Myocyte (in vitro differentiated cells): Measurements from ENCODE around the gene ZNF41. TPM values are rescaled to one million over a fixed set of nuclear protein-coding genes. Genes with fewer than 3 reads are reported as not detected.
"Not testable (repeated sequence)": the region's sequence is repeated elsewhere in the genome, so short reads cannot be mapped to it uniquely, and the experiment has no call there.

Source experiments
- DNase-seq: peaks from one replicate; pipeline ENCODE4 v3.0.0-alpha.2; 2012; ENCODE audit warnings: low read depth
- polyA plus RNA-seq: library from polyadenylated mRNA; unstranded; fragments of >200 nt; gene quantifications from one replicate; pipeline ENCODE4 v1.2.1, GENCODE V29; 2012; ENCODE audit warnings: missing spikeins
- total RNA-seq: library from RNA; depleted of rRNA; stranded (reverse); fragments of >200 nt; gene quantifications from 2 replicates; pipeline ENCODE4 v1.2.3, GENCODE V29; 2014

Gene ZNF41
- total RNA-seq = 11.0 and 13.9 TPM in 2 replicates
- polyA plus RNA-seq = 3.7 TPM

- peak; percentile 85 for DNase-seq
Observed at GRCh38 chrX:47482512-47483305, at the start of gene ZNF41. Gene ZNF41 (minus strand): TSS chrX:47483222. CDS start chrX:47467481, 15,741 bp downstream.

- no peak for DNase-seq
Observed at GRCh38 chrX:47530049-47530448, 47.0 kb upstream of the ZNF41 start.

- no peak for DNase-seq
Observed at GRCh38 chrX:47529548-47529947, 46.5 kb upstream of the ZNF41 start.

DNA sequence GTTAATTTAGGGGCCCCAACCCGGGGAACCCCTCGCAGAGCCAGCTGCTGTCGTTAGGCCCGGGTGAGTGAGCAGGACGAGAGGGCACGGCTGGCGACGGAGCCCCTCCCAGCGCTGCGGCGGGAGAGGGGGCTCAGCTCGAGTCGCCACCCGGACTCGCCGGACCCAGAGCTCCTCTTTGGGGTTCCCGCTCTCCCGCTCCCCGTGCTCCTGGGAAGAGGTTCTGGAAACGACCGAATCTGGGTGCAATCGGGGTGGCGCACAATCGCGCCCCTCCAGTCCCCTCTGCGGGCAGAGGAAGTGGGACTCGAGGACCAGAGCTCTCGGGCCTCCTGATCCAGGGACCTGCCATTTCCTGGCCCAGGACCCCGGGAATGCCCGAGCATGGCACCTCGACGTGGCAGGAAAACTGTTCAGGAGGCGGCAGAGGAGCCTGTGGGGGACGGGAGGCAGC lies 40.7 kb upstream of the ZNF41 start:
- DNase-seq = no peak

DNA sequence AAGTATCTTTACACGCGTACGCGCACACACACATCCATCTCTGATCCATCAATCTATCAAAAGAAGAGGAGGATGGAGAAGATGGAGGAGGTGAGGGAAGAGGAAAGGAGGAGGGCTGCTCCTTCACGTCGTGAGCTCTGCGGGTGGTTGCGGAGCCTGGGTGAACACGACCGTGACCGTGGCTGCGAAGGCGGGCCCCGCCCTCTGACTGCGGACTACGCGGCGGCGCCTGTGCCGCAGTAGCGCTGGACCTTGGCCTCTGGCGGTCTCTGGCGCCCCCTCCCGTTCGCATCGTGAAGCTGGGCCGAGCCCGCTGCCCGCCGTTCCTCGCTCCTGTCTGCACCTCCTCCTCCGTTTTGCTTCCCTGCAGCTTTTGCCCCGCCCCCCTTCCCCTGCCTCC lies 40.3 kb upstream of the ZNF41 start:
- peak; percentile 73 for DNase-seq

DNA sequence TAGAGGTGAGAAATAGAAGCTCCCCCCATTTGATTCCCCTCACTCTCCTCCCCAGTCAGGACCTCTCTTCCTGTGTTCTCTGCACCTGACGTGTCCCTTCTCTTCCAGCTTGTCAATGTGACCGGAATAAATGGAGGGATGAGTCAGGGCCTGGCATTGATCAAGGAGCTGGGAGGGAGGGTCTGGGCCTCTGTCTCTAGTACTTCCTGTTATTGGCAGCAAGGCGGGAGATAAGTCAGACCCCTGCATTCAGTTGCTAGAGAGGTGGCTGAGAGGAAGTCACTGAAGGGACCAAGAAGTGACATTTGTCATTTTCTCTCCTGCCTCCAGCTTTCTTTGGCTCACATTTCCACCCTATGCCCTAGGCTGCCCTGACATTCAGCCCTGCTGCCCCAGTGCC lies 35.1 kb upstream of the ZNF41 start:
- no peak for DNase-seq

DNA sequence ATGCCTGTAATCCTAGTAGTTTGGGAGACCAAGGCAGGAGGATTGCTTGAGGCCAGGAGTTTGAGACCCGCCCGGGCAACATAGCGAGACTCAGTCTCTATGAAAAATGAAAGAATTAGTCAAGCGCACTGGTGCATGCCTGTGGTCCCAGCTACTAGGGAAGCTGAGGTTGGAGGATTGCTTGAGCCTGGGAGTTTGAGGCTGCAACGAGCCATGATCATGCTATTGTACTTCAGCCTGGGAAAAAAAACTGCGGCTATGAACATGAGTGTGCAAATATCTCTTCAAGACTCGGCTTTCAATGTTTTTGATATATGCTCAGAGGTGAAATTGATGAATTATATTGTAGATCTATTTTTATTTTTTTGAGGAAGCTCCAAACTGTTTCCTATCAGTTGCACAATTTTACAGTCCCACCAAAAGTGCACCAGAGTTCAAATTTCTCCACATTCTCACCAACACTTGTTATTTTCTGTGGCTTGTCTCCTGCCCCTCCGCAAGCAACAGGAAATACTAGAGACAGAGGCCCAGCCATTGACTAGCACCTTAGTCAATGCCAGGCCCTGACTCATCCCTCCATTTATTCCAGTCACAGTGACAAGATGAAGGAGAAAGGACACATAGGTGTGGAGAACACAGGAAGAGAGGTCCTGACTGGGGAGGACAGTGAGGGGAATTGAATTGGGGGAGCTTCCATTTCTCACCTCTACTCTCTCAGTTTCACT lies 33.1 kb upstream of the ZNF41 start:
- DNase-seq = no peak

DNA sequence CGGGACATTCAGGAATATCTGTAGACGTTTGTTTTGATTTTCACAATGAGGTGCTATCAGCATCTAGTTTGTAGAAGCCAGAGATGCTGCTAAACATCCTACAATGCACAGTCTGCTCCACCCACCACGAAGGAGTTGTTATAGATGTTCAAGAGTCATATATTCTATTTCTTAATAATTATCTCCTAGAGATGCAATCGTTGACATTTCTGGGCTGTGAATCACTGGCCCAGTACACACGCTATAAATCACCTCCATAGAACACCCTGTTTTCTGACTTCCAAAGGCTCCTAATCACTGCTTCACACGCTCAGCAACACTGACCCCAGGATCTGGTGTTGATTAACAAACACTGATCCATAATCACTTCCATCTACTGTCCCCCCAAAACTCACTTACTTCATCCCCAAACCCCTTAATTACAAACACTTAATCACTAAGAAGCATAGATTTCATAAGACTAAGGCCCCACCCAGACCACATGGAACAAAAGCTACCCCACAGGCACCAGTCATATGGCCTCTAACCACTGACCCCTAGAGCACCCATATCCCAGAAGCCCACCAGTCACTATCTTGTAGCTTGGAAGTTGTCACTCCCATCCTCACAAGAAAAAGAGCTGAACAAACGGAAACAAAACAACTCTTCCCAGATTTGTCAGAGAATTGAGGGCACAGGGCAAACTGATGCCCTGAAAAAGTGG lies 31.7 kb upstream of the ZNF41 start:
- no peak for DNase-seq

- DNase-seq = not testable (repeated sequence)
Observed at GRCh38 chrX:47513034-47513965, 30.3 kb upstream of the ZNF41 start.

DNA sequence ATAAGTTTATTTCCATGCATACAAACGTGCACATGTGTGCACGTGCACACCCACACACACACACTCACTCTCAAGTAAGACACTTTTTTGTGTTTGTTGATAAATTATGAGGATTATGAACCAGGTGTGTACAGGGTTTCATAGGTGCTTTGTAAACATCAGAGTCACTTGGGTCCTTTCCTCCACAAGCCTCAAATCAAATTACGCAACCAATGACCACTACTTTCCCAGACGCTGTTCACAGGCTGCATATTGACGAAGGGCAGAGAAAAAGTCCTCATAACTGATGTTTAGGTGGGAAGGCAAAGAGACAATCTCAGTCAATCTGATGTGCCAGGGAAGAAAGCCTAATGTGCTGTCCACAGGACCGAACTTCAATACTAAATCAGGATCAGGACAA lies 29.4 kb upstream of the ZNF41 start:
- not testable (repeated sequence) for DNase-seq

GRCh38 chrX:47507153-47507867 lies 24.3 kb upstream of the ZNF41 start:
- no peak for DNase-seq

DNA sequence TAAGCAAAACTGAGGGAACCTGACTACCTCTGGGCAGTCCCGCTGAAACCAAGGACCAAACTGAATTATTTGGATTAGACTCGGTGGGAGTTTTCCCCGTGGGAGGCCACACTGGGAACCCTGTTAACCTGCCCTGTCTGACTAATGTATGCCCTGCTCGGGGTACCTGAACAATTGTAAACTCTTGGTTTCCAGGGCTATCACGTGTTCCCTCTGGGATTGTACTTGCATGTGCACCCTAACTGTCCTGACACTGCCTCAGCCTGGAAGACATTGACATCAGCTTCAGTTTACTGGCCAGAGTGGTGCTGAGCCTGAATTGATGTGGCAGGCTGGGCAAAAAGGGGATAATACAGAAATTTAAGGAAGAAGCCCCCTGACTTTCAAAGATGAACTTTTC lies 20.1 kb upstream of the ZNF41 start:
- no peak for DNase-seq

- no peak for DNase-seq
Observed at GRCh38 chrX:47502316-47503125, 19.5 kb upstream of the ZNF41 start.

GRCh38 chrX:47501226-47502074 lies 18.4 kb upstream of the ZNF41 start:
- peak; percentile 87 for DNase-seq

GRCh38 chrX:47500554-47500953 lies 17.5 kb upstream of the ZNF41 start:
- DNase-seq = no peak

- no peak for DNase-seq
Observed at GRCh38 chrX:47499293-47499692, 16.3 kb upstream of the ZNF41 start.

DNA sequence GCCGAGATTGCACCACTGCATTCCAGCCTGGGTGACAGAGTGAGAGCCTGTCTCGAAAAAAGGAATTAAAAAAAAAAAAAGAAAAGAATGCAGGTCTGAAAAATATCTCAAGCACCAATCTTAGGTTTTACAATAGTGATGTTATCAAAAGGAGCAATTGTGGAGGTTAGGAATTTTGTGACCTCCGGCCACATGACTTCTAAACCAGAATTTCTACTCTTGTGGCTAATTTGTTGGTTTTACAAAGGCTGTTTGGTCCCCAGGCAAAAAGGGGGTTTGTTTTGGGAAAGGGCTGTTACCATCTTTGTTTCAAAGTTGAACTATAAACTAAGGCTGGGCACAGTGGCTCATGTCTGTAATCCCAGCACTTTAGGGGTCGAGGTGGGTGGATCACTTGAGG lies 15.4 kb upstream of the ZNF41 start:
- no peak for DNase-seq

- DNase-seq = peak; percentile 41
Observed at GRCh38 chrX:47497271-47497888, 14.4 kb upstream of the ZNF41 start.
